LoVo (cell line): ENCODE data around the gene ALPG.
"Not testable (repeated sequence)": the region's sequence is repeated elsewhere in the genome, so short reads cannot be mapped to it uniquely, and the experiment has no call there.

ENCODE experiments used
- DNase-seq: peaks from one replicate; pipeline ENCODE4 v3.0.0-alpha.2; 2016; ENCODE audit warnings: low spot score

Gene ALPG

GRCh38 chr2:232419245-232420072, 12.8 kb downstream of the ALPG start:
- no peak for DNase-seq

- no peak for DNase-seq
Measured at GRCh38 chr2:232420073-232420454, 13.4 kb downstream of the ALPG start.

- no peak for DNase-seq
Measured at GRCh38 chr2:232420463-232421188, 14.0 kb downstream of the ALPG start.

- DNase-seq: no peak
Measured at GRCh38 chr2:232421189-232421785, 14.6 kb downstream of the ALPG start.

GRCh38 chr2:232422051-232422450, 15.4 kb downstream of the ALPG start:
- DNase-seq: no peak

GRCh38 chr2:232422996-232423395, 16.4 kb downstream of the ALPG start:
- DNase-seq: not testable (repeated sequence)

DNA sequence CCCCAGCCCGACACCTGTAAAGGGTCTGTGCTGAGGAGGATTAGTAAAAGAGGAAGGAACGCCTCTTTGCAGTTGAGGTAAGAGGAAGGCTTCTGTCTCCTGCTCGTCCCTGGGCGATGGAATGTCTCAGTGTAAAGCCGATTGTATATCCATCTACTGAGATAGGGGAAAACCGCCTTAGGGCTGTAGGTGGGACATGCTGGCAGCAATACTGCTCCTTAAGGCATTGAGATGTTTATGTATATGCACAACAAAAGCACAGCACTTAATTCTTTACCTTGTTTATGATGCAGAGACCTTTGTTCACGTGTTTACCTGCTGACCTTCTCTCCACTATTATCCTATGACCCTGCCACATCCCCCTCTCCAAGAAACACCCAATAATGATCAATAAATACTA, 16.8 kb downstream of the ALPG start:
- not testable (repeated sequence) for DNase-seq

DNA sequence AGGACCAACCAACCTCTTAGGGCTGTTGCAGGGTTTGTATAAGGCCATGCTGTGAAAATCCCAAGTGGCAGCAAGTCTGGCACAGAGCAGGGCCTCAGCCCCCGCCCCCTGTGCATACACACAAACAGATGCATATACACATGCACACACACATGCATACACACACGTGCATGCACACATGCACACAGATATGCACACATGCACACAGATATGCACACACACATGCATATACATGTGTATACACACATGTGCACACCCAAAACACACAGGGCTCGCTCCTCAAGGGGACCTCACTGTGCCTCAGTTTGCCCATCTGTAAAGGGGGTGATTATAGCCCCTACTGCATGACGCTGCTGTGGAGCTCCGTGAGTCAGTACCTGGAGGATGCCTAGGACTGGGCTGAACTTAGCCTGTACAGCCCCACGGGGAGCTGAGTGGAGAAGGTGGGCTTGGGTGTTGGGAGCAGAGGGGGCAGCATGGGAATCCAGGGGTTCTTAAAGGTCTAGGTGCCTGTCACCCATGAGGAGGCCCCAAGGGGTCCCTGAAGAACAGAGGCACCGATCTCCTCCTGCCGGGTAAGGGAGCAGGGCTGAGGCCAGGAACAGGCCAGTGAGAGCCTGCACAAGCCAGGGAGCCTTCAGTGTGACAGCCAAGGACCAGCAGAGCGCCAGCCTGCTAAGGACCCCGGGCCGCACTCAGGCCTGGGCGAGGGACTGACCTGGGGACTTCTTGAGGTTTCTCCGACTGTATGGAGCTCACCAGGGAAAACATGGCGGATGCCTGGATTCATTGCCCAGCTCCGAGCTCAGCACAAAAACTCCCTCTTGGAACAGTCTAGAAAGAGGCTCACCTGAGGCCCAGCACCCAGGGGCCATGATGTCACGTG, 25.3 kb downstream of the ALPG start:
- no peak for DNase-seq

DNA sequence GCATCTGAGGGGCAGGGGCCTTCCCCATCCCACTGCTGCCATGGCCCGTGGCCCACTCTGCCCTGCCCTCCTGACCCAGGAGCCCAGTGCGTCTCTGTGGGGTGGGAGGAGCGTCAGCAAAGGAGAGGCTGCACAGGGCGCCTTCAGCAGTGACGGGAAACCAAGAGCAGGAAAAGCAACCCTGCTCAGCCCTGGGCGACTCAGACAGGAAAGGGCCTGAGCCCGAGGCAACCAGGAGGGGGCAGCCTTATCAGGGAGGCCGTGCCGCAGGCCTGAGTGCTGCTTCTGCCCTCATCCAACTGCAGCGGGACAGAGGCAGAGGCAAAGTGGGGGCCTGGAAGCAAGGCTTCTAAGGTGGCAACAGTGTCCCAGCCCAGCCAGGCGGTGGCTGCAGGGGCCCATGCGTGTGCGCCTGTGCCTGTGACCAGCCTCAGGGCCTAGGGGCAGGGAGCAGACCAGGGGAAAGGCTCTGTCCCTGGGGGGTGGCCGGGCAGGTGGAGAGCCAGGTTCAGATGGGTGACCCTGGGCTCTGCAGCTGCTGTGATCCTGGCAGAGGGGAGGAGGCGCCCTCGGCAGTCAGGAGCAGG, 26.0 kb downstream of the ALPG start:
- DNase-seq: no peak

- not testable (repeated sequence) for DNase-seq
Measured at GRCh38 chr2:232433622-232434021, 27.0 kb downstream of the ALPG start.

GRCh38 chr2:232434091-232434490, 27.4 kb downstream of the ALPG start:
- DNase-seq: no peak

- DNase-seq: no peak
Measured at GRCh38 chr2:232434563-232435374, 28.1 kb downstream of the ALPG start.

- no peak for DNase-seq
Measured at GRCh38 chr2:232435375-232435648, 28.7 kb downstream of the ALPG start.

- no peak for DNase-seq
Measured at GRCh38 chr2:232435805-232436204, 29.2 kb downstream of the ALPG start.

- peak; percentile 34 for DNase-seq
Measured at GRCh38 chr2:232436381-232437194, 29.9 kb downstream of the ALPG start.

DNA sequence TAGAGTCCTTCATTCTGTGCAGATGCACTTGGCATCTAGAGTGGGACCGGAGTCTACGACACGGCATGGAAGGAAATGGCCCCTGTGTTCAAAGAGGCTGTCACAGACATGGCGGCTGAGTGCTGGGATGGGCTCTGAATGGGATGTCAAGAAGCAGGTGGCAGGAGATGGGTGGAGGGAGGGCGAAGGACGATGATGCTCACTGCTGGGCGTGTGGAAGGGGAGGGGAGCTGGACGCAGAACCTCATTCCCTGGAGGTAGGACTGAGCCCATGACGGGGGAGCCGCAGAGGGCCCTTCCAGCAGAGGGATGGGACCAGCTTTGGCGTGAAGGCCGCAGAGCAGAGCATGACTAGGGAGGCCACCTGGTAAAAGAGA, 30.5 kb downstream of the ALPG start:
- no peak for DNase-seq

- no peak for DNase-seq
Measured at GRCh38 chr2:232438091-232438490, 31.4 kb downstream of the ALPG start.

GRCh38 chr2:232438951-232439757, 32.5 kb downstream of the ALPG start:
- DNase-seq: no peak

GRCh38 chr2:232439758-232440135, 33.1 kb downstream of the ALPG start:
- DNase-seq: peak; percentile 56
